Hepatic stellate cell (primary cell): ENCODE measurements around the gene TRPM3.

Experiments used
- DNase-seq: peaks from one replicate; pipeline ENCODE4 v3.0.0; 2011; ENCODE audit warnings: low spot score

TRPM3 gene

GRCh38 chr9:70514273-70514672, 607.1 kb downstream of the TRPM3 start:
- no peak for DNase-seq

- no peak for DNase-seq
These were observed 609.6 kb downstream of the TRPM3 start for GRCh38 chr9:70511858-70512257.

- no peak for DNase-seq
These were observed 611.2 kb downstream of the TRPM3 start for GRCh38 chr9:70510157-70510770.

- no peak for DNase-seq
These were observed 615.3 kb downstream of the TRPM3 start for GRCh38 chr9:70506159-70506558.

- no peak for DNase-seq
These were observed 616.6 kb downstream of the TRPM3 start for GRCh38 chr9:70504834-70505233.

- DNase-seq: no peak
These were observed 618.7 kb downstream of the TRPM3 start for GRCh38 chr9:70502690-70503089.

- no peak for DNase-seq
These were observed 620.6 kb downstream of the TRPM3 start for GRCh38 chr9:70500793-70501192.

GRCh38 chr9:70499621-70500020, 621.8 kb downstream of the TRPM3 start:
- DNase-seq: no peak

- no peak for DNase-seq
These were observed 622.6 kb downstream of the TRPM3 start for GRCh38 chr9:70498866-70499265.

- DNase-seq: no peak
These were observed 625.2 kb downstream of the TRPM3 start for GRCh38 chr9:70496244-70496643.

- no peak for DNase-seq
These were observed 625.9 kb downstream of the TRPM3 start for GRCh38 chr9:70495514-70495913.

GRCh38 chr9:70494221-70494620, 627.2 kb downstream of the TRPM3 start:
- no peak for DNase-seq

- DNase-seq: no peak
These were observed 628.4 kb downstream of the TRPM3 start for GRCh38 chr9:70493029-70493428.

GRCh38 chr9:70492319-70492777, 629.1 kb downstream of the TRPM3 start:
- no peak for DNase-seq

- DNase-seq: no peak
These were observed 629.7 kb downstream of the TRPM3 start for GRCh38 chr9:70491426-70492318.

- no peak for DNase-seq
These were observed 630.9 kb downstream of the TRPM3 start for GRCh38 chr9:70490478-70490877.

GRCh38 chr9:70488793-70489105, 632.7 kb downstream of the TRPM3 start:
- no peak for DNase-seq

- DNase-seq: no peak
These were observed 633.2 kb downstream of the TRPM3 start for GRCh38 chr9:70488098-70488792.

- no peak for DNase-seq
These were observed 635.3 kb downstream of the TRPM3 start for GRCh38 chr9:70486127-70486526.

- DNase-seq: no peak
These were observed 636.1 kb downstream of the TRPM3 start for GRCh38 chr9:70485273-70485858.

- DNase-seq: peak; percentile 80
These were observed 636.9 kb downstream of the TRPM3 start for GRCh38 chr9:70484232-70485130.

GRCh38 chr9:70481471-70481870, 640.0 kb downstream of the TRPM3 start:
- no peak for DNase-seq
